Activated T-helper 17 cell treated with anti-CD3 and anti-CD28 coated beads, Interleukin-2, amount 50 U/mL, for 72 hours (primary cell): ENCODE data around the gene ECPAS. TPM values are rescaled to one million over a fixed set of nuclear protein-coding genes. Genes with fewer than 3 reads are reported as not detected.

Experiments
- total RNA-seq, 2 donors: library from RNA; stranded (reverse); gene quantifications; one replicate each; pipeline ENCODE4 v1.2.3, GENCODE V29; 2022

Gene ECPAS
- total RNA-seq, 2 donors from 2014 or later = 77.4 to 103 TPM

Other genes starting within 250 kb of the ECPAS start
- not detected for gene OR2K2, start 154.2 kb downstream of the ECPAS start, total RNA-seq
- gene ZNF483, start 40.8 kb upstream of the ECPAS start, total RNA-seq = 1 to 10 TPM; 7.0 to 7.3 TPM
- 1 to 10 TPM in 1 of 2 donors, under 1 TPM in 1; 0.61 to 5.5 TPM for gene PTGR1, start 115.3 kb upstream of the ECPAS start, total RNA-seq
- 1 to 10 TPM; 3.8 to 9.6 TPM for gene DNAJC25, start 147.0 kb upstream of the ECPAS start, total RNA-seq
- gene GNG10, start 177.2 kb upstream of the ECPAS start, total RNA-seq = 10 to 100 TPM; 12.3 to 31.9 TPM